ENCODE measurements around the gene C11orf21. TPM values are rescaled to one million over a fixed set of nuclear protein-coding genes. Genes with fewer than 3 reads are reported as not detected.
"Not testable (repeated sequence)": the region's sequence is repeated elsewhere in the genome, so short reads cannot be mapped to it uniquely, and the experiment has no call there.

The C11orf21 gene
- total RNA-seq, 2 donors from 2014 or later = 0.26 to 0.33 TPM

GRCh38 chr11:2333486-2334205 is 31.9 kb upstream of the C11orf21 start:
- DNase-seq; H3K36me3 ChIP-seq (replicated peaks in 1 of 2; ENCODE audit: insufficient read depth in 1 of 2, low read depth in 2 of 2); H3K4me1 ChIP-seq; H3K27ac ChIP-seq; ATAC-seq; H3K27me3 ChIP-seq; intact Hi-C loops (cut with DNase I); H3K4me3 ChIP-seq; H3K9me3 ChIP-seq: not testable (repeated sequence)
- 79 to 93% methylated on average over 2 of the region's 4 CpGs for WGBS, 2 donors

GRCh38 chr11:2332569-2332968 is 30.9 kb upstream of the C11orf21 start:
- H3K4me1 ChIP-seq; ATAC-seq; H3K36me3 ChIP-seq (replicated peaks in 1 of 2; ENCODE audit: insufficient read depth in 1 of 2, low read depth in 2 of 2); DNase-seq; H3K27me3 ChIP-seq; intact Hi-C loops (cut with DNase I); H3K27ac ChIP-seq; H3K9me3 ChIP-seq; H3K4me3 ChIP-seq: not testable (repeated sequence)
- 97% methylated on average over 6 of the region's 29 CpGs; no CpG with 5 or more reads in 1 of the 2 donors for WGBS, 2 donors

- intact Hi-C loops (cut with DNase I) = no loop called here
- H3K9me3 ChIP-seq = no peaks in the 10 kb centered on the region
- H3K4me1 ChIP-seq = no peaks in the 10 kb centered on the region
- no peak overlapping the region for H3K27ac ChIP-seq
- H3K27me3 ChIP-seq = no peaks in the 10 kb centered on the region
- WGBS, 2 donors = 85 to 91% methylated on average over 4 to 5 of the region's 5 CpGs
- TF ChIP-seq CTCF (IDR thresholded peaks at IDR 0.05) (no peak), POLR2A (IDR thresholded peaks at IDR 0.05) (no peak)
- no peak overlapping the region for H3K4me3 ChIP-seq
- H3K36me3 ChIP-seq (replicated peaks in 1 of 2; ENCODE audit: insufficient read depth in 1 of 2, low read depth in 2 of 2) = no peaks in the 10 kb centered on the region
- ATAC-seq (no peak), DNase-seq (no peak)
These were observed 29.7 kb upstream of the C11orf21 start for GRCh38 chr11:2331404-2331803.

- Histone ChIP-seq H3K9me3 (no peaks in the 10 kb centered on the region), H3K4me3 (no peak overlapping the region), H3K27me3 (no peaks in the 10 kb centered on the region), H3K27ac (no peak overlapping the region), H3K4me1 (no peaks in the 10 kb centered on the region), H3K36me3 (replicated peaks in 1 of 2; ENCODE audit: insufficient read depth in 1 of 2, low read depth in 2 of 2) (no peaks in the 10 kb centered on the region)
- DNase-seq (no peak), ATAC-seq (no peak)
- WGBS, 2 donors = 89 to 90% methylated on average over 6 of the region's 6 CpGs
- TF ChIP-seq CTCF (IDR thresholded peaks at IDR 0.05) (no peak), POLR2A (IDR thresholded peaks at IDR 0.05) (no peak)
- intact Hi-C loops (cut with DNase I) = no loop called here
These were observed 29.0 kb upstream of the C11orf21 start for GRCh38 chr11:2330696-2331095.

GRCh38 chr11:2329551-2329950 is 27.8 kb upstream of the C11orf21 start:
- no peaks in the 10 kb centered on the region for H3K27me3 ChIP-seq
- intact Hi-C loops (cut with DNase I) = no loop called here
- TF ChIP-seq POLR2A (IDR thresholded peaks at IDR 0.05) (no peak), CTCF (IDR thresholded peaks at IDR 0.05) (no peak)
- ATAC-seq = no peak
- no peaks in the 10 kb centered on the region for H3K9me3 ChIP-seq
- no peak for DNase-seq
- H3K4me3 ChIP-seq = no peak overlapping the region
- no peak overlapping the region for H3K27ac ChIP-seq
- WGBS, 2 donors = 79 to 86% methylated on average over 8 to 9 of the region's 9 CpGs
- no peaks in the 10 kb centered on the region for H3K4me1 ChIP-seq
- H3K36me3 ChIP-seq (replicated peaks in 1 of 2; ENCODE audit: insufficient read depth in 1 of 2, low read depth in 2 of 2) = no peaks in the 10 kb centered on the region
